Kidney glomerular epithelial cell (primary cell): Measurements from ENCODE around the gene ZNF865.
A peak's percentile ranks its signal among the peaks of the same experiment; 100 is the strongest.
"Not testable (repeated sequence)": the region's sequence is repeated elsewhere in the genome, so short reads cannot be mapped to it uniquely, and the experiment has no call there.

ENCODE experiments used
- DNase-seq: peaks from one replicate; lab custom pipeline; 2025; lab: John Stamatoyannopoulos, UW

The ZNF865 gene

GRCh38 chr19:55605637-55606470 lies at the start of gene ZNF865:
ZNF865 (plus strand) TSS chr19:55605647; CDS start chr19:55613619, 7,972 bp downstream.
- peak; percentile 88 for DNase-seq

GRCh38 chr19:55559684-55560083 lies 45.8 kb upstream of the ZNF865 start:
- no peak for DNase-seq

DNA sequence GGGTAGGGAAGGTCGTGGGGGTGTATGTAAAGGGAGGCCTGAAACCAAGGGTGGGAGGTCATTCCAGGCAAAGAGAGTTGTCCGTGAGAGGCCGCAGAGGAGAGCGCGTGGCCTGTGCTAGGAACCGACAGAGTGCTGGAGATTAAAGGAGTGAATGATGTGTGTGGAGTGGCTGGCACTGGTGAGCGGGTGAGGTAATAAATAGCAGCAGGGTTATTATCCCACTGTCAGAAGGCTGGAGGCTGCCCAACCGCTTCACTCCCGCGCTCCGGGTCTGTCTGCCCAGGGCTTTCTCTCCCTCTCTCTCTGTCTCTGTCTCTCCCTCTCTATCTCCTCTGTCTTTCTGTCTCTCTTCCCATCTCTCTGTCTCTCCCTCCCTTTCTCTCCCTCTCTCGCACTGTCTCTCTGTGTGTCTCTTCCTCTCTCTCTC lies 42.2 kb upstream of the ZNF865 start:
- peak; percentile 80 for DNase-seq

DNA sequence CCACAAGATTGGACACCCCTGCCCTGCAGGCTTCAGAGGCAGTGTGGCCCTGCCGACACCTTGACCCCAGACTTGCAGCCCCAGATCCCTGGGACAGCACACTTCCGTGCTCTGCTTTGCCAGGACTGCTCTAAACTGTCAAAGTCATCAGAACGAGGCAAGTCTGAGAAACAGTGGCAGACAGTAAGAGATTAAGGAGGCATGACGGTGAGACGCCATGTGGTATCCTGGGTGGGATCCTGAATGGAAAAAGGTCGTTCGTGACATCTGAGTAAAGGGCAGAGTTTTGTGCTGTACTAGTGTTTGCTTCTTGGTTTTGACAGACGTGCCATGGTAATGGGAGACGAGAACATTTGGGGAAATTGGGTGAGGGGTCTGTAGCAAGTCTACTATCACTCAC lies 38.6 kb upstream of the ZNF865 start:
- DNase-seq: no peak

DNA sequence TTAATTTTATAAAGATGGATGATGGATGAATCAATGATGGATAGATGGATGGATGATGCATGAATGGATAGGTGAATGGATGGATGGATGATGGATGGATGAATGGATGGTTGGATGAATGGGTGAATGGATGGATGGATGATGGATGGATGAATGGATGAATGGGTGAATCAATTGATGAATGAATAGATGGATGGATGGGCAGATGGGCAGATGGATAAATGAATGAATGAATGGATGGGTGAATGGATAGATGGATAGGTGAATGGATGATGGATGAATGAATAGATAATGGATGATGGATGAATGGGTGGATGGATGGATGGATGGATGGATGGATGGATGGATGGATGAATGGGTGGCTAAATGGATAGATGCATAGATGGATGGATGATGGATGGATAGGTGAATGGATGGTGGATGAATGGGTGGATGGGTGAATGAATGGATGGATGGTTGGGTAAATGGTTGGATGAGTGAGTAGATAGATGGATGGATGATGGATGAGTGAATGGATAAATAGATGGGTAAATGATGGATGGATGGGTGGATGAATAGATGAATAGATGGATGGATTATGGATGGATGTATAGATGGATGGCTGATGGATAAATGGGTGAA lies 37.6 kb upstream of the ZNF865 start:
- DNase-seq: no peak

GRCh38 chr19:55569477-55569876 lies 36.0 kb upstream of the ZNF865 start:
- DNase-seq: not testable (repeated sequence)

- DNase-seq: not testable (repeated sequence)
These were observed 31.5 kb upstream of the ZNF865 start for GRCh38 chr19:55573929-55574328.

DNA sequence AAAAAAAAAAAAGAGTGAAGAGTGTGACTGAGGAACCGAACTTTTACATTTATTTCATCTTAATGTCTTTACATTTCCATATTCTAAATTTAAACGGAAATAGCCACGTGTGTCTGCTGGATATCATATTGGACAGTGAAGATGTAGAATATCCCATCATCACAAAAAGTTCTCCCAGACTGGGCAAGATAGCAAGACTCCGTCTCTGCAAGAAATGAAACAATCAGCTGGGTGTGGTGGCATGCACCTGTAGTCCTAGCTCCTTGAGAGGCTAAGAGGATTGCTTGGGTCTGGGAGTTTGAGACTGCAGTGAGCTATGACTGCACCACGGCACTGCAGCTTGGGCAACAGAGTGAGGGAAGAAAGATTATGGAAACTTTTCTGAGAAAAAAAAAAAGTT lies 28.7 kb upstream of the ZNF865 start:
- no peak for DNase-seq

DNA sequence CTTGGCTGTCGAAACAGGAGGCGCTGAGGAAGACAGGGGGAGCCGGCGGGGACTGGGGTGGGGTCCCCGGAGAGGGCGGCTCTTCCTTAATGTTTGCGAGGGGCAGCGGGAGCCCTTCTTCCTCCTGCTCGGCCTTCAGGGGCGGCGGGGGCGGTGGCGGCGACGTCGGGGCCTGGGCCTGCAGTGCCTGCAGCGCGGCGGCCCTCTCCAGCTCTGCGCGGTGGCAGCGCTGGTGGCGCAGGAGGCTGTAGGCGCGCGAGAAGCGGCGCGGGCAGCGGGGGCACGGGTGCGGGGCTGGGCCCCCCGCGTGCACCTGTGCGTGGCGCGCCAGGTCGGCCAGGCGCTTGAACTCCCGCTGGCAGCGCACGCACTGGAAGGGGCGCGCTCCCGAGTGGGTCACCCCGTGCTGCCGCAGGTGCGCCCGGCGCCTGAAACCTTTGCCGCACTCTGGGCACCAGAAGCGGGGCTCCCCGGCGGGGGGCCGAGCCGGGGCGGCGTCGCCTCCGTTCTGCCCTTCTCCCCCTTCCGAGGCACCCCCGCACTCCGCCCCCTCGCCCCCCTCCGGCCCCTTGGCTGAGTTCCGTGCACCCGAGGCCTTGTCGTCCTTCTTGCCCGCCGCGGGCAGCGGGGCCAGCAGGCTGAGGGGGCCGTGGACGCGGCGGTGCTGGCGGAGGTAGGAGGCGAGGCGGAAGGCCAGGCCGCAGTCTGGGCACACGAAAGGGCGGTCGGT lies 27.3 kb upstream of the ZNF865 start:
- no peak for DNase-seq

DNA sequence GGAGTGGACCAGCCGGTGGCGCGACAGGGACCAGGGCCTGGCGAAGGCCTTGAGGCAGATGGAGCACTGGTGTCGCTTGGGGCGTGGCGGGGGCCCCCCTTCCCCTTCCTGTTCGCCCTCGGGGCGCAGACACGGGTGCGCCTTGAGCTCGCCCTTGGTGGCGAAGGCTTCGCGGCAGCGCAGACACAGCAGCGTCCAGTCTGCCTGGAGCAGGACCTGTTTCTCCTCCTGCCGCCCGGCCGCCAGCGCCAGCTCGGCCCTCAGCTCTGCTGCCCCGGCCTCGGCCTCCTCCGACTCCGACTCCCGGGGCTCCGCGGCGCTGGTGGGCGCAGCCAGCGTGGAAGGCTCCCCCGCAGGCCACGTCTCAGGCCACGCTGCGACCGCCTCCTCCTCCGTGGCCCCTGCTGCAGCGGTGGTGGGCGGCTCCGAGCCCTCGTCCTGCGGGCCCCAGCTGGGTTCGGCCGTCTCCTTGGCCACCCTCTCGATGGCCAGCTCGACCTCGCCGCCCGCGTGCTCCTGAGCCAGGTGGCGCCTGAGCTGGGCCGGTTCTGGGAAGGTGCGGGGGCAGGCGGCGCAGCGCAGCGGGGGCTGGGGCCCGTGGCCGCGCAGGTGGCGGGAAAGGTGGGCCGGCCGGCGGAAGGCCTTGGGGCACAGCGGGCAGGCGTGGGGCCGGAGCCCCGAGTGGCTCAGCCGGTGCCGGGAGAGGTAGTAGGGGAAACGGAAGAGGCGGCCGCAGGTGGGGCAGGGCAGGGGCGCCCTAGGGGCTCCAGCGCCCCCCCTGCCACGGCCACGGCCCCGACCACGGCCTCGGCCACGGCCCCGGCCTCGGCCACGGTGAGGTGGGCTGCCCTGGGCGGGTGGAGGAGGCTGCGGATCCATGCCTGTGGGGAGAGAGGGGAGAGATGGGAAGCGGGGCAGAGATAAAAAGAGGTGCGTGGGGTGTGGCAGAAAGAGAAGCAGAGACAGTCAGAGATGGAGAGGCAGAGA lies 26.4 kb upstream of the ZNF865 start:
- no peak for DNase-seq

GRCh38 chr19:55579766-55580621 lies 25.5 kb upstream of the ZNF865 start:
- peak; percentile 54 for DNase-seq

DNA sequence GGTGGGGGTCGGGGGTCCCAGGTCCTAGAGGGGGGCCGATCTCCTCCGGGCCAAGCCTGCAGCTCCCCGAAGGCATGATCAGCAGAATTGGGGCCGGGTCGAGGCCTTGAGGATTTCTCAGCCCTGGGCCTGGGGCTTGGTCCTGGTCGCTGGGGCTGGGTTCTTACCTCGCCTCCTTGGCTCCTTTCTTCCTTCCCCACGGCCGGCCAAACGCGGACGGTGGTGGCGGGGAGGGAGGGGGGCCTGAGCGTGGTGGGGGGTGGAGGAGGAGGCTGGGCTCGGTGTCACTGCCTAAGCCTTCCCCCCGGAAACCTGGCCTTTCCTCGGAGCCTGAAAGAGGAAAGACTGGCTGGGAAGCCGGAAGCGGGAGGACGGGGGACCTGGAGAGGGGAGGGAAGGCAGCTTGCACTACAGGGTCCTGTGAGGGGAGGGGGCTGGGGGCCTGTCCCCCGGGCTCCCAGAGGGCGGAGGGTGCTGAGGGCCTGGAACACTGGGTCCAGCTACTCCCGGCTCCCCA lies 24.8 kb upstream of the ZNF865 start, which contains the start of gene ZNF579:
Gene ZNF579, minus strand, starts transcription at position 221 of the 517 bp plus-strand sequence. CDS start 1,209 bp downstream, outside the sequence.
- peak; percentile 70 for DNase-seq

DNA sequence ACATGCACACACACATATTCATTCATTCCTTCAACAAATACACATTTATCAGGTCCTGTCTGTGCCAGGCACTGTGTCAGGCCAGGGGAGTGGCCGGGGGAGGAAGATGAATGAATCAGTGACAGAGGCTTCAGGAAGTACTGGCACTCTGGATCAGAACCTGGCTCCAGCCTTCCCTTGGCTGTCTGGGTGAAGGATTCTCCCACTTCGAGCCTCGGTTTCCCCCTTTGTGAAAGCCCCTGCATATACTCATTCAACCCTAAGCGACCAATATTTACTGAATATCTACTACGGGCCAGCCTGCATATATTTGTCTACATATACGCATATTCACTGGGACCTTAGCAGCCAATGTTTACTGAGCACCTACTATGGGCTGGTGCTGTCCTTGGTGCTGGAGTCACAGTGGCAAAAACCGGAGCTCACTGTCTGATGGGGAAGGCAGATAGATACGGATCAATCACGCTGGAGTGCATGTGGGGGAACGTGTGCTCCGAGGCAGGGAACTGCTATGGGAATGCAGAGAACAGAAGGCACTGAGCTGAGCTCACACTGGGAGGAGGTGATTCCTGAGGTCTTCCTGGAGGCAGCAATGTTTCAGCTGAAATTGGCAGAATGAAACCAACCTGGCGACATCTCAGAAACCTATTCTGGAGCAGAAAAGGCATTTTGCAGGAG lies 24.2 kb upstream of the ZNF865 start:
- no peak for DNase-seq

DNA sequence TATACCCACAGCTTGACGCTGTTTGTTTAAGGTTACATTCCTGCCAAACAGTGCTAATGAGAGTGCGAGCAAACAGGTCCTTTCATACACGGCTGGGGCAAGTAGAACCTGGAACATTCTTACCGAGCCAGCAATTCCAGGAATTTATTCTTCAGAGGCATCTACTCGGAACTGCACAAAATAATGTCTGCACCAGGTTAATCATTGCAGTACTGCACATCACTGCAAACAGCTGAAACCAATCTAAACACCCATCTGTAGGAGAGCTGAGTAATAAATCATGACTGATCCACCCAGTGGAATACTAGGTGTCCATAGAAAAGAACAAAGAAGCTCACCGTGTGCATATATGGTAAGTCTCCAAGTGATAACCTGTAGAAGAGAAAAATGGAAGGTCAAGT lies 23.6 kb upstream of the ZNF865 start:
- peak; percentile 99 for DNase-seq

DNA sequence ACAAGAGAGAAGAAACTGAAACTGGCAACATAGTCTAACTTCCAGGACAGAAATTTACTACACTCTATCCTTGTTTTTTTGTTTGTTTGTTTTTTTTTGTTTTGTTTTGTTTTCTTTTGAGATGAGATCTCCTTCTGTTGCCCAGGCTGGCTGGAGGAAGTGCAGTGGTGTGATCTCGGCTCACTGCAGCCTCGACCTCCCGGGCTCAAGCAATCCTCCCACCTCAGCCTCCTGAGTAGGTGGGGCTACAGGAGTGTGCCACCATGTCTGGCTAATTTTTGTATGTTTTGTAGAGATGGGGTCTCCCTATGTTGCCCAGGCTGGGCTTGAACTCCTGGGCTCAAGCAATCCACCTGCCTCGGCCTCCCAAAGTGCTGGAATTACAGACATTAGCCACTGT lies 23.2 kb upstream of the ZNF865 start:
- not testable (repeated sequence) for DNase-seq

DNA sequence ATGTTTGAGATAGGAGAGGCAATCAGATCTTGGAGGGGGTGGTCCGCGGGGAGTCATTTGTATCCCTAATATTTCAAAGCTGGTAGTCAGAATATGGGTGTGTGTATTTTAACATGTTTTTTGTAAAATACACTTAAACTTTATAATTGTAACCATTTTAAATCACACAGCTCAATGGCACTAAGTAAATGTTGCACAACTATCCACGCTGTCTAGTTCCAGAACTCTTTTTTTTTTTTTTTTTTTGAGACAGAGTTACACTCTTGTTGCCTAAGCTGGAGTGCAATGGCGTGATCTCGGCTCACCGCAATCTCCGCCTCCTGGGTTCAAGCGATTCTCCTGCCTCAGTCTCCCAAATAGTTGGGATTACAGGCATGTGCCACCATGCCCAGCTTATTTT lies 21.6 kb upstream of the ZNF865 start:
- not testable (repeated sequence) for DNase-seq

GRCh38 chr19:55584871-55585270 lies 20.6 kb upstream of the ZNF865 start:
- no peak for DNase-seq

- peak; percentile 67 for DNase-seq
These were observed 19.6 kb upstream of the ZNF865 start for GRCh38 chr19:55585658-55586339.
